AG04449 (cell line): ENCODE results near the gene ANKRD29.

Experiments used
- CTCF ChIA-PET: fragments of 350-600 bp; formaldehyde crosslinking; extraction: SDS; loops from one replicate; lab custom pipeline; 2021; ENCODE audit warnings: antibody characterized with exemption; lab: Yijun Ruan, JAX
- POLR2A ChIA-PET: fragments of 400-600, 350-600 bp; formaldehyde crosslinking; extraction: SDS; loops from one replicate; lab custom pipeline; 2020; ENCODE audit warnings: antibody characterized with exemption, inconsistent platforms; lab: Yijun Ruan, JAX
- DNase-seq: peaks from one replicate; pipeline ENCODE4 v3.0.0-alpha.2; 2010; ENCODE audit warnings: low read depth, low spot score
- H3K4me3 ChIP-seq: 2 replicates; pipeline ENCODE4 v1.5.1; 2011; ENCODE audit warnings: low read depth, mild to moderate bottlenecking, control low read depth, low read length
- CTCF ChIP-seq: IDR thresholded peaks from one replicate; pipeline ENCODE4 v1.5.1; 2011; ENCODE audit warnings: mild to moderate bottlenecking, moderate library complexity, low read length, control low read depth, inconsistent platforms; ENCODE audit not compliant: insufficient read depth; ENCODE audit errors: missing control alignments

The ANKRD29 gene

DNA sequence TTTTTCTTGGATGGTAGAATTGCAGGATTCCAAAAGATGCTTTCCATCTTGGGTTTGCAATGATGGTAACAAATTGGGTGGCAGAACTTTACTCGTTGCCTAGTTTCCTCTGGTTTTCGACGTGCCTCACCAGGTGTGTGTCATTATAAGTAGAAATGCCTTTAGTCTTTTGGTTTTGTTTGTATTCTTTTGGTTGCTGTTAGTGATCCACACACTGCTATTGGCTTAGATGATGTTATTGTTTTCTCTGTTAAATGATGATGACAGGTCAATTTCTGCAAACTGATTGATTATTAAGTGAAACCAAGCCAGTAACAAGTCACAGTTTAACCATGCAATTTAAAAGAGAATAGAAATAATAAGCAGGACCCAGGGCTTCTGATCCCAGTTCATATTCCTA is 20.4 kb upstream of the ANKRD29 start:
- no peak overlapping the region for H3K4me3 ChIP-seq
- POLR2A ChIA-PET: no interaction called here
- CTCF ChIA-PET: interaction anchor here (1.0 kb wide), 1 partner anchor 61 kb away, joined by 3 read pairs; no protein-coding TSS in a partner anchor
- DNase-seq: no peak
- TF ChIP-seq CTCF: no peak

DNA sequence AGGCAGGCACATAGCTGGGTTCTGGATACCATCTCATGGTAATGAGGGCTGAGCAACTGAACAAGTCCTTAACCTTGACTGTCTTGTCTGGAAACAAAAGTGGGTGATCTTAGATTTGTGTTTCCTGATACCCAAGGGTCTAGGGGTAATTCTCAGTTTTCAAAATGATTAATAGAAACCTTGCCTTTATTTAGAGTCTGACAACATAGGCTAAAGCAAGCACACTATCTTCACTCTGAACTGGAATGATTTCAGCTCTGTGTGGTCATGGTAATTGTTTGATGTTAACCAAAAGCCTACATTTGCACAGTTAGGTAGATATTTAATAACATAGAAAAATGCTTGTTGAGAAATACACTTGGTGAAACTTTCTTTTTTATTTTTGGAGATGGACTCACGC is 19.8 kb upstream of the ANKRD29 start:
- DNase-seq: no peak
- ChIA-PET POLR2A (no interaction called here), CTCF (interaction anchor here (0.5 to 2.0 kb wide), 2 partner anchors 21 to 58 kb away, joined by 3 to 9 read pairs; no protein-coding TSS in a partner anchor)
- no peak overlapping the region for H3K4me3 ChIP-seq
- no peak for TF ChIP-seq CTCF

- POLR2A ChIA-PET: no interaction called here
- no peak for DNase-seq
- TF ChIP-seq CTCF: no peak
- CTCF ChIA-PET: interaction anchor here (0.5 to 2.0 kb wide), 2 partner anchors 21 to 58 kb away, joined by 3 to 9 read pairs; no protein-coding TSS in a partner anchor
- no peak overlapping the region for H3K4me3 ChIP-seq
These were observed 19.3 kb upstream of the ANKRD29 start for GRCh38 chr18:23682045-23682444.

DNA sequence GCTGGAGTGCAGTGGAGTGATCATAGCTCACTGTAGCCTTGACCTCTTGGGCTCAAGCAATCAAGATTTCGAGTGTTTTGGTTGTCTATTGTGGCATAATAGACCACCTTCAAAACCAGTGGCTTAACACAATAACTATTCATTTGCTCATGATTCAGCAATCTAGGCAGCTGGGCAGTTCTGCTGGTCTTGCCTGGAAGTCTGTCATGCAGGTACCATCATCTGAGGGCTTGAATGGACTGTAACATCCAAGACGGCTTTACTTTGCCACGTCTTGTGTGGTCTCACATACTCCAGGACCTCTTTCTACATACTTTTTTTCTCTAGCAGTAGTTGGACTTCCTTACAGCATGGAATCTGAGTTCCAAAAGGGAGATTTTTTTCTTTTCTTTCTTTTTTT is 13.2 kb upstream of the ANKRD29 start:
- CTCF ChIA-PET: no interaction called here
- no peak for DNase-seq
- POLR2A ChIA-PET: no interaction called here
- no peak overlapping the region for H3K4me3 ChIP-seq
- TF ChIP-seq CTCF: no peak

DNA sequence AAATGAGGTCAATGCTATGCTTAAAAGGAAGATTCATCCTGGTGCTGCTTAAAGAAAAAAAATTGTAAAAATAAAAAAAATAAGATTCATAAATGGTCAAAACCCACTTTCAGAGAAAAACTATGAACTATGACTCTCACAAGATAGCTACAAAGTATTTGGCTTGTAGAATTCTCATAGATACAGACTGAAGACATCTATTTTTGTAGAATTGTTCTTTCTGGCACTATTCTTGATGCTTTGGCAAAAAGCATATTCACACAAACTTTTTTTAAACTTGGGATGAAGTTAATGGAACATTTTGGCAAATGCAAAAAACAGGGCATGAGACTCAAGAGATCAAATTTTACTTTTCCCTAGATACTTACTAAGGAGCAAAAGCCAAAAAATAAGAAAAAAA is 12.5 kb upstream of the ANKRD29 start:
- DNase-seq: no peak
- POLR2A ChIA-PET: interaction anchor here (0.6 kb wide), 1 partner anchor 20 kb away, joined by 3 read pairs; no protein-coding TSS in a partner anchor
- H3K4me3 ChIP-seq: no peak overlapping the region
- CTCF ChIA-PET: no interaction called here
- no peak for TF ChIP-seq CTCF

DNA sequence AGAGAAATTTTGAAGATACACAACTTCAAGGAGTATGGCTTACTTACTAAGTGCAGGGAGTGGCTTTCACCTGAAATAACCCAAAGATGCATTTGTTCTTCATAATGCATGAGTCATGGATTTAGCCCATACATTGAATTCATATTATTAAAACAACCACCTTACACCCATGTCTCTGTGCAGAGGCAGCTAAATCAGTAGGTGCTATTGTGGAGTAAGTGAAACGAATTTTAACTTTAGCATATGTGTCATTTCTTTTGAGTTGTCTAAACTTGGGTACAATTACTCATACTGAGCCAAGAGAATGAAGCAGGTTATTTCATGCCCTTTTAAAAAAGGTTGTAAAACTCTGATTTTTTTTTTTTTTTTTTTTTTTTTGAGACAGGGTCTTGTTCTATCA is 11.0 kb upstream of the ANKRD29 start:
- TF ChIP-seq CTCF: no peak
- POLR2A ChIA-PET: no interaction called here
- H3K4me3 ChIP-seq: no peak overlapping the region
- DNase-seq: no peak
- CTCF ChIA-PET: interaction anchor here (0.7 kb wide), 1 partner anchor 14 kb away, joined by 3 read pairs; no protein-coding TSS in a partner anchor
